HG03280 (cell line): Measurements from ENCODE around the gene TSPAN19.
"Not testable (repeated sequence)": the region's sequence is repeated elsewhere in the genome, so short reads cannot be mapped to it uniquely, and the experiment has no call there.

Source experiments
- ATAC-seq: cut with Tn5 transposase; IDR thresholded peaks from one replicate; pipeline ENCODE4 v1.9.1; 2021; ENCODE audit warnings: mild to moderate bottlenecking, moderate library complexity; ENCODE audit not compliant: unreplicated experiment

TSPAN19 gene

GRCh38 chr12:85036234-85036707, at the start of gene TSPAN19, which contains the start of gene LRRIQ1:
Gene TSPAN19, minus strand, starts transcription at chr12:85036277. Its CDS starts 6,331 bp downstream, at chr12:85029946.
Gene LRRIQ1, plus strand, starts transcription at chr12:85036351. Its CDS starts 1,826 bp downstream, at chr12:85038177.
- ATAC-seq, result peak; percentile 88

GRCh38 chr12:85085066-85085465, 49.0 kb upstream of the TSPAN19 start:
- no peak for ATAC-seq

GRCh38 chr12:85076688-85077430, 40.8 kb upstream of the TSPAN19 start:
- no peak for ATAC-seq

- no peak for ATAC-seq
These were observed 36.7 kb upstream of the TSPAN19 start for GRCh38 chr12:85072826-85073225.

GRCh38 chr12:85065837-85066482, 29.9 kb upstream of the TSPAN19 start:
- no peak for ATAC-seq

- ATAC-seq, result no peak
These were observed 24.8 kb upstream of the TSPAN19 start for GRCh38 chr12:85060916-85061315.

- no peak for ATAC-seq
These were observed 23.5 kb upstream of the TSPAN19 start for GRCh38 chr12:85059594-85059993.

- no peak for ATAC-seq
These were observed 22.3 kb upstream of the TSPAN19 start for GRCh38 chr12:85058339-85058738.

- ATAC-seq, result peak; percentile 84
These were observed 21.4 kb upstream of the TSPAN19 start for GRCh38 chr12:85057370-85057963.

- ATAC-seq, result no peak
These were observed 7.8 kb upstream of the TSPAN19 start for GRCh38 chr12:85043829-85044228.

GRCh38 chr12:85041395-85041794, 5.3 kb upstream of the TSPAN19 start:
- no peak for ATAC-seq

GRCh38 chr12:85036733-85037132, 656 bp upstream of the TSPAN19 start:
- no peak for ATAC-seq

- ATAC-seq, result no peak
These were observed 6.6 kb downstream of the TSPAN19 start for GRCh38 chr12:85029456-85029855.

GRCh38 chr12:85018098-85018497, 18.0 kb downstream of the TSPAN19 start:
- ATAC-seq, result no peak

GRCh38 chr12:85017618-85018017, 18.5 kb downstream of the TSPAN19 start:
- no peak for ATAC-seq

- no peak for ATAC-seq
These were observed 18.9 kb downstream of the TSPAN19 start for GRCh38 chr12:85017133-85017532.

GRCh38 chr12:85016413-85016812, 19.7 kb downstream of the TSPAN19 start:
- no peak for ATAC-seq

- no peak for ATAC-seq
These were observed 28.2 kb downstream of the TSPAN19 start for GRCh38 chr12:85007836-85008235.

GRCh38 chr12:85006206-85006605, 29.9 kb downstream of the TSPAN19 start:
- ATAC-seq, result no peak

GRCh38 chr12:85005615-85006014, 30.5 kb downstream of the TSPAN19 start:
- no peak for ATAC-seq

GRCh38 chr12:85005047-85005446, 31.0 kb downstream of the TSPAN19 start:
- not testable (repeated sequence) for ATAC-seq

GRCh38 chr12:85004204-85004603, 31.9 kb downstream of the TSPAN19 start:
- ATAC-seq, result no peak
